PC-9 (cell line): ENCODE results near the gene SPDYA. TPM values are rescaled to one million over a fixed set of nuclear protein-coding genes. Genes with fewer than 3 reads are reported as not detected.

Experiments
- BruUV-seq: library from RNA; stranded (reverse); fragments of 400-500 nt; replicated peaks from 2 replicates; lab custom pipeline; 2021; lab: Mats Ljungman, UMichigan
- CTCF ChIA-PET: fragments of 300-600 bp; sonication (Branson Sonifier 250); formaldehyde crosslinking; loops from one replicate; lab custom pipeline; 2022; ENCODE audit warnings: antibody characterized with exemption; lab: Charles Lee
- POLR2A ChIA-PET: fragments of 300-600 bp; sonication (Branson Sonifier 250); formaldehyde crosslinking; loops from one replicate; lab custom pipeline; 2022; ENCODE audit warnings: antibody characterized with exemption; ENCODE audit not compliant: unreplicated experiment; lab: Charles Lee
- DNase-seq, 2 experiments: peaks; one replicate each; pipeline versions ENCODE4 v3.0.0 to v3.0.0-alpha.2; 2015 to 2022; ENCODE audit warnings: mixed read lengths in 1 of 2
- H2AFZ ChIP-seq: fragments of 200-600 bp; sonication (generic); 2 replicates; pipeline ENCODE4 v1.8.1; 2017; ENCODE audit warnings: antibody characterized with exemption
- H3F3A ChIP-seq: fragments of 200-600 bp; sonication (generic); 2 replicates; pipeline ENCODE4 v1.8.1; 2017; ENCODE audit warnings: antibody characterized with exemption, mild to moderate bottlenecking, low read depth; ENCODE audit not compliant: insufficient read depth
- H3K27ac ChIP-seq: fragments of 200-600 bp; sonication (generic); 2 replicates; pipeline ENCODE4 v1.6.1; 2016; ENCODE audit warnings: mixed run types
- H3K27me3 ChIP-seq: fragments of 200-600 bp; sonication (generic); 2 replicates; pipeline ENCODE4 v1.6.1; 2016; ENCODE audit warnings: low read depth, mixed run types; ENCODE audit not compliant: insufficient read depth
- H3K36me3 ChIP-seq: fragments of 200-600 bp; sonication (generic); 2 replicates; pipeline ENCODE4 v1.6.1; 2016; ENCODE audit warnings: low read depth, mixed run types
- H3K4me1 ChIP-seq: fragments of 200-600 bp; sonication (generic); replicated peaks from 2 replicates; pipeline ENCODE4 v1.6.1; 2016; ENCODE audit warnings: mixed run types; ENCODE audit not compliant: insufficient read depth
- H3K4me2 ChIP-seq: fragments of 200-600 bp; sonication (generic); 2 replicates; pipeline ENCODE4 v1.6.1; 2017; ENCODE audit warnings: mixed run types
- H3K4me3 ChIP-seq: fragments of 200-600 bp; sonication (generic); 2 replicates; pipeline ENCODE4 v1.6.1; 2016; ENCODE audit warnings: mixed run types
- H3K79me2 ChIP-seq: fragments of 200-600 bp; sonication (generic); 2 replicates; pipeline ENCODE4 v1.6.1; 2017; ENCODE audit warnings: low read depth, mixed run types
- H3K9me2 ChIP-seq: fragments of 200-600 bp; sonication (generic); 2 replicates; pipeline ENCODE4 v1.8.1; 2017; ENCODE audit warnings: mild to moderate bottlenecking; ENCODE audit not compliant: insufficient read depth
- H3K9me3 ChIP-seq: fragments of 200-600 bp; sonication (generic); 2 replicates; pipeline ENCODE4 v1.8.1; 2016; ENCODE audit warnings: low read depth; ENCODE audit not compliant: insufficient read depth
- H4K20me1 ChIP-seq: fragments of 200-600 bp; sonication (generic); 2 replicates; pipeline ENCODE4 v1.8.1; 2017; ENCODE audit not compliant: insufficient read depth
- EZH2 ChIP-seq: fragments of 200-600 bp; sonication (generic); IDR thresholded peaks from 2 replicates; pipeline ENCODE4 v1.8.0; 2017; ENCODE audit warnings: antibody characterized with exemption, low read depth
- intact Hi-C: fragments of 100-400 bp; cut with micrococcal nuclease; formaldehyde crosslinking; loops from one replicate; pipeline ENCODE4 v1.10.0; 2022; ENCODE audit not compliant: unreplicated experiment
- total RNA-seq: library from RNA; stranded (reverse); gene quantifications from 2 replicates; pipeline ENCODE4 v1.2.3, GENCODE V29; 2021
- TF ChIP-seq, protein P1 (sequence below): fragments of 200-600 bp; sonication (generic); conservative IDR thresholded peaks from 2 replicates; pipeline ENCODE4 v1.6.1; 2017; ENCODE audit warnings: mixed run types, antibody characterized with exemption, mild to moderate bottlenecking, moderate library complexity

Gene SPDYA
- total RNA-seq, 1 experiment from 2014 or later, result 1.9 TPM

DNA sequence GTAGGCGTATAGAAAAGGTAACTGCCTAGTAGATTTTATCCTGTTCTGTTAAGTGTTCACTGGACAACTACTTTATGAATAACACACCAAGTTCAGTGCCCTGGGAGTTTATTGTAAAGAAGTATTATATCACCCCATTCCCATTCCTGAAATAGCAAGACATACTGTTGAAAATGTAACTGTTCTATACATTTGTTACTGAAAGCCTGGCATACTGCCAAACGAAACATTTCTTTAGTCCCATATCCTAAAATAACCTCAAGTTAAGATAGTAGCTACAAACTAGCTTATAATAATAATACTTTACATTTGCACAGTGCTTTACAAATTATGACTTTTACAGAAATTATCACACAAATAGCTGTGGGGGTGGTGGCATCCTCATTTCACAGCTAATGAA, 25.1 kb downstream of the SPDYA start:
- no peaks in the 10 kb centered on the region for H3K9me3 ChIP-seq
- no peaks in the 10 kb centered on the region; the same call in 1 of the 2 replicates for H3F3A ChIP-seq
- CTCF ChIA-PET, result interaction anchor here (0.6 kb wide), 1 partner anchor 102 kb away, joined by 3 read pairs; no protein-coding TSS in a partner anchor
- no peak overlapping the region for H3K4me2 ChIP-seq
- POLR2A ChIA-PET, result interaction anchor here (0.7 kb wide), 2 partner anchors 173 to 207 kb away, joined by 3 to 9 read pairs; no protein-coding TSS in a partner anchor
- H3K36me3 ChIP-seq, result no peaks in the 10 kb centered on the region
- BruUV-seq, result no TSS peak
- intact Hi-C loops, result no loop called here
- H3K27ac ChIP-seq, result no peak overlapping the region
- H3K9me2 ChIP-seq, result no peaks in the 10 kb centered on the region
- H2AFZ ChIP-seq, result no peak overlapping the region
- DNase-seq, result no peak
- H3K27me3 ChIP-seq, result no peaks in the 10 kb centered on the region
- H4K20me1 ChIP-seq, result no peaks in the 10 kb centered on the region
- no peak overlapping the region for H3K4me3 ChIP-seq
- H3K79me2 ChIP-seq, result no peaks in the 10 kb centered on the region
- no peaks in the 10 kb centered on the region for H3K4me1 ChIP-seq
- TF ChIP-seq EZH2, result no peak
- TF ChIP-seq, protein P1, sequence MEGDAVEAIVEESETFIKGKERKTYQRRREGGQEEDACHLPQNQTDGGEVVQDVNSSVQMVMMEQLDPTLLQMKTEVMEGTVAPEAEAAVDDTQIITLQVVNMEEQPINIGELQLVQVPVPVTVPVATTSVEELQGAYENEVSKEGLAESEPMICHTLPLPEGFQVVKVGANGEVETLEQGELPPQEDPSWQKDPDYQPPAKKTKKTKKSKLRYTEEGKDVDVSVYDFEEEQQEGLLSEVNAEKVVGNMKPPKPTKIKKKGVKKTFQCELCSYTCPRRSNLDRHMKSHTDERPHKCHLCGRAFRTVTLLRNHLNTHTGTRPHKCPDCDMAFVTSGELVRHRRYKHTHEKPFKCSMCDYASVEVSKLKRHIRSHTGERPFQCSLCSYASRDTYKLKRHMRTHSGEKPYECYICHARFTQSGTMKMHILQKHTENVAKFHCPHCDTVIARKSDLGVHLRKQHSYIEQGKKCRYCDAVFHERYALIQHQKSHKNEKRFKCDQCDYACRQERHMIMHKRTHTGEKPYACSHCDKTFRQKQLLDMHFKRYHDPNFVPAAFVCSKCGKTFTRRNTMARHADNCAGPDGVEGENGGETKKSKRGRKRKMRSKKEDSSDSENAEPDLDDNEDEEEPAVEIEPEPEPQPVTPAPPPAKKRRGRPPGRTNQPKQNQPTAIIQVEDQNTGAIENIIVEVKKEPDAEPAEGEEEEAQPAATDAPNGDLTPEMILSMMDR, result no peak

DNA sequence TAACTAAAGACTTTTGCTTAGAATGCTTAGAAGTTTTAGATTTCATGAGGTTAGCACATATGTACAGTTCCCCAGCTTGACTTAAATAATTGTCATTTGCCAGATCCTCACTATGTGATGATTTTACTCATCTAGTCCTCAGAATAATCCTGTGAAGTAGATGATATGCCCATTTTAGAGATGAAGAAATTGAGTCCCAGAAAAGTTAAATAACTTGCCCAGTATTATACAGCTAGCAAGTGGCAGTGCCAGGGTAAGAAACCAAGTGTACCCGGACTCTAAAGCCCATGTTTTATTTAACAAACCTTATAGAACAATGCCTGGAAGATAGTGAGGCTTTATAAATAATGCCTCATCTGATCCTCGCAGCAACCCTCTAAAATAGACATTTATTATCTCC, 28.3 kb downstream of the SPDYA start:
- Histone ChIP-seq H2AFZ (no peak overlapping the region), H3K79me2 (no peaks in the 10 kb centered on the region), H3K36me3 (no peaks in the 10 kb centered on the region), H3K27me3 (no peaks in the 10 kb centered on the region), H3K9me2 (no peaks in the 10 kb centered on the region), H3K9me3 (no peaks in the 10 kb centered on the region), H3K4me1 (no peaks in the 10 kb centered on the region), H3K4me2 (no peak overlapping the region), H3K4me3 (no peak overlapping the region), H3K27ac (no peak overlapping the region), H3F3A (peaks cover 6% of the 10 kb centered on the region), H4K20me1 (no peaks in the 10 kb centered on the region)
- POLR2A ChIA-PET, result no interaction called here
- intact Hi-C loops, result no loop called here
- DNase-seq, result no peak
- BruUV-seq, result no TSS peak
- CTCF ChIA-PET, result no interaction called here
- TF ChIP-seq EZH2, result no peak
- TF ChIP-seq, protein P1, result no peak

DNA sequence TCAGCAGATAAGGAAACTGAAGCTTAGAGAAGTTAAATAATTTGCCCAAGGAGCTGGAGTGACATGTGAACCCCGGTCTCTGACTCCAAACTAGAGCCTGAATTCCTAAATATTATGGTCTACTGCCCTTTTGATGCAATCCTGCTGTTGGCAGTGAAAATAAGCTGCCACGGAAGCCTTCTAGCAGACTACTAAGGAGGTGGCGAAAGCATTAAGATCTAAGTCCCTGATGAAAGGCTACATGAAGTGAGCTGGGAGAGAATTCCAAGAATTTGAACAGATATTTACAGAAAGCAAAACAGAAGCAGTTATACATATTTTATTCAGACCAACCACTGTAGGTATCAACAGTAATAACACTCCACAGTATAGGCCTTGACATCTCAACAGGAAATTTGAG, 31.4 kb downstream of the SPDYA start:
- H4K20me1 ChIP-seq, result no peaks in the 10 kb centered on the region; the same call in 1 of the 2 replicates
- H2AFZ ChIP-seq, result no peak overlapping the region
- H3K79me2 ChIP-seq, result no peaks in the 10 kb centered on the region
- POLR2A ChIA-PET, result no interaction called here
- BruUV-seq, result no TSS peak
- TF ChIP-seq, protein P1, result no peak
- TF ChIP-seq EZH2, result no peak
- H3K27me3 ChIP-seq, result no peaks in the 10 kb centered on the region
- intact Hi-C loops, result no loop called here
- H3K9me2 ChIP-seq, result no peaks in the 10 kb centered on the region
- DNase-seq, result no peak
- H3K4me3 ChIP-seq, result no peak overlapping the region
- no peak overlapping the region for H3K27ac ChIP-seq
- H3F3A ChIP-seq, result peaks cover 6% of the 10 kb centered on the region
- no peaks in the 10 kb centered on the region for H3K4me1 ChIP-seq
- H3K9me3 ChIP-seq, result no peaks in the 10 kb centered on the region
- no peaks in the 10 kb centered on the region for H3K36me3 ChIP-seq
- CTCF ChIA-PET, result no interaction called here
- no peak overlapping the region for H3K4me2 ChIP-seq
